MM.1S (cell line): Measurements from ENCODE around the gene MICAL2.

Source experiments
- CTCF ChIP-seq: fragments of 300-600 bp; sonication (generic); IDR thresholded peaks from 2 replicates; pipeline ENCODE4 v1.5.1; 2016; ENCODE audit warnings: antibody characterized with exemption, low read length, mixed read lengths
- EZH2 ChIP-seq: fragments of 300-600 bp; sonication (generic); optimal IDR thresholded peaks from 2 replicates; pipeline ENCODE3; 2017; ENCODE audit warnings: low read depth, mild to moderate bottlenecking, antibody characterized with exemption, low read length, mixed read lengths
- EZH2phosphoT487 ChIP-seq: fragments of 300-600 bp; sonication (generic); IDR thresholded peaks from 2 replicates; pipeline ENCODE4 v1.6.1; 2018; ENCODE audit warnings: antibody characterized with exemption, low read length

GRCh38 chr11:12234221-12234620, 123.8 kb downstream of the MICAL2 start:
- TF ChIP-seq CTCF (no peak), EZH2 (no peak), EZH2phosphoT487 (no peak)
